Osteoblast (primary cell): ENCODE measurements around the gene ANKH. TPM values are rescaled to one million over a fixed set of nuclear protein-coding genes. Genes with fewer than 3 reads are reported as not detected.

Source experiments
- DNase-seq: peaks from one replicate; pipeline ENCODE4 v3.0.0; 2011; ENCODE audit warnings: low spot score, mixed read lengths; ENCODE audit not compliant: insufficient read length; ENCODE audit errors: missing footprints
- H2AFZ ChIP-seq: 2 replicates; pipeline ENCODE4 v1.6.0; 2011; ENCODE audit warnings: mild to moderate bottlenecking, low read length
- H3K27ac ChIP-seq: 2 replicates; pipeline ENCODE4 v1.5.1; 2011; ENCODE audit warnings: mild to moderate bottlenecking, low read depth, low read length, moderate library complexity
- H3K27me3 ChIP-seq: 2 replicates; pipeline ENCODE4 v1.6.0; 2012; ENCODE audit warnings: mild to moderate bottlenecking, control low read depth, inconsistent platforms, low read length, moderate library complexity; ENCODE audit not compliant: insufficient read depth
- H3K36me3 ChIP-seq: 2 replicates; pipeline ENCODE4 v1.5.1; 2011; ENCODE audit warnings: mild to moderate bottlenecking, low read length, control low read depth, moderate library complexity; ENCODE audit not compliant: insufficient read depth
- H3K4me1 ChIP-seq: 2 replicates; pipeline ENCODE4 v1.5.1; 2011; ENCODE audit warnings: mild to moderate bottlenecking, low read length, control low read depth, moderate library complexity; ENCODE audit not compliant: insufficient read depth
- H3K4me2 ChIP-seq: 2 replicates; pipeline ENCODE4 v1.6.0; 2011; ENCODE audit warnings: mild to moderate bottlenecking, low read length; ENCODE audit not compliant: insufficient read depth
- H3K4me3 ChIP-seq: fragments of 200-600 bp; sonication (generic); 3 replicates; pipeline ENCODE4 v1.5.1; 2012; ENCODE audit warnings: mild to moderate bottlenecking, low read length, inconsistent platforms; ENCODE audit not compliant: insufficient read depth
- H3K79me2 ChIP-seq: 2 replicates; pipeline ENCODE4 v1.6.0; 2012; ENCODE audit warnings: mild to moderate bottlenecking, low read length, control low read depth, inconsistent platforms; ENCODE audit not compliant: insufficient read depth
- H3K9me3 ChIP-seq: 2 replicates; pipeline ENCODE4 v1.5.1; 2011; ENCODE audit warnings: low read depth, low read length, control low read depth
- H4K20me1 ChIP-seq: 2 replicates; pipeline ENCODE4 v1.6.0; 2012; ENCODE audit warnings: mild to moderate bottlenecking, low read length, control low read depth; ENCODE audit not compliant: insufficient read depth
- total RNA-seq: library from RNA; depleted of rRNA; stranded (reverse); fragments of >200 nt; gene quantifications from 2 replicates; pipeline ENCODE4 v1.2.3, GENCODE V29; 2012
- TF ChIP-seq, protein P1 (sequence below): IDR thresholded peaks from 2 replicates; pipeline ENCODE4 v1.5.1; 2011; ENCODE audit warnings: mild to moderate bottlenecking, low read depth, low read length, moderate library complexity; ENCODE audit errors: extremely low read depth

The ANKH gene
- total RNA-seq, 1 donor: 125 TPM

GRCh38 chr5:14915291-14915952, 43.8 kb upstream of the ANKH start:
- Histone ChIP-seq H4K20me1 (no peaks in the 10 kb centered on the region), H3K4me3 (peak overlapping the region; percentile 24), H3K27me3 (no peaks in the 10 kb centered on the region), H2AFZ (peak overlapping the region; percentile 58), H3K9me3 (no peaks in the 10 kb centered on the region), H3K36me3 (no peaks in the 10 kb centered on the region), H3K4me2 (peak overlapping the region; percentile 54), H3K4me1 (peaks cover 50% of the 10 kb centered on the region), H3K27ac (peak overlapping the region; percentile 98), H3K79me2 (no peaks in the 10 kb centered on the region)
- DNase-seq: no peak
- TF ChIP-seq, protein P1, sequence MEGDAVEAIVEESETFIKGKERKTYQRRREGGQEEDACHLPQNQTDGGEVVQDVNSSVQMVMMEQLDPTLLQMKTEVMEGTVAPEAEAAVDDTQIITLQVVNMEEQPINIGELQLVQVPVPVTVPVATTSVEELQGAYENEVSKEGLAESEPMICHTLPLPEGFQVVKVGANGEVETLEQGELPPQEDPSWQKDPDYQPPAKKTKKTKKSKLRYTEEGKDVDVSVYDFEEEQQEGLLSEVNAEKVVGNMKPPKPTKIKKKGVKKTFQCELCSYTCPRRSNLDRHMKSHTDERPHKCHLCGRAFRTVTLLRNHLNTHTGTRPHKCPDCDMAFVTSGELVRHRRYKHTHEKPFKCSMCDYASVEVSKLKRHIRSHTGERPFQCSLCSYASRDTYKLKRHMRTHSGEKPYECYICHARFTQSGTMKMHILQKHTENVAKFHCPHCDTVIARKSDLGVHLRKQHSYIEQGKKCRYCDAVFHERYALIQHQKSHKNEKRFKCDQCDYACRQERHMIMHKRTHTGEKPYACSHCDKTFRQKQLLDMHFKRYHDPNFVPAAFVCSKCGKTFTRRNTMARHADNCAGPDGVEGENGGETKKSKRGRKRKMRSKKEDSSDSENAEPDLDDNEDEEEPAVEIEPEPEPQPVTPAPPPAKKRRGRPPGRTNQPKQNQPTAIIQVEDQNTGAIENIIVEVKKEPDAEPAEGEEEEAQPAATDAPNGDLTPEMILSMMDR: no peak

DNA sequence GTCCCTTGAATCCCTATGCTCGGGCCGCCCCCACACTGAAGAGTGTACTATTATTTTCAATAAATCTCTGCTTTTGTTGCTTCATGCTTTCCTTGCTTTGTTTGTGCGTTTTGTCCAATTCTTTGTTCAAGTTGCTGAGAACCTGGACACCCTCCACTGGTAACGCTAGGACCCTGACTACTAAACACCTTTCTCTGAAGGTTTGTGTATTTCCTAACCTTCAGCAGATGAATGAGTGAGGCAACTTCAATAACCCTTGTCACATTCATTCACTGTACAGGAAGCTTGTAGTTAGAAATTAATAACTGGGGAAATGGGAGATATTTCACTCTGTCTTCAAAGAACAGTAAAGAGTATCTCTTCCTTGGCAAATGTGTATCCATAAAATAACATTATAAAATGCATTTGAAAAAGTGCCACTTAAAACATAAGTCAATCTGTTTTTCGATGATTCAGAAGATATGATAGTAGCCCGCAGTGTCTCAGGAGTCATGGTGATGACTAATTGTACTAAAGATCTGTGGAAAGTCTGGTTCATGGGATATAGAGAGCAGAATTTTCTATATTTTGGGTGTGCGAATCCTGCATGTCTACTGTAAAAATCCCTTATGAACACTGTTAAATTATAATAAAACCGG, 43.2 kb upstream of the ANKH start:
- no peaks in the 10 kb centered on the region for H3K27me3 ChIP-seq
- H2AFZ ChIP-seq: no peak overlapping the region
- TF ChIP-seq, protein P1: no peak
- H3K4me3 ChIP-seq: no peak overlapping the region
- H4K20me1 ChIP-seq: no peaks in the 10 kb centered on the region
- peak overlapping the region; percentile 54 for H3K4me2 ChIP-seq
- no peaks in the 10 kb centered on the region for H3K36me3 ChIP-seq
- H3K4me1 ChIP-seq: peaks cover 47% of the 10 kb centered on the region
- no peaks in the 10 kb centered on the region for H3K9me3 ChIP-seq
- DNase-seq: peak; percentile 47
- no peaks in the 10 kb centered on the region for H3K79me2 ChIP-seq
- H3K27ac ChIP-seq: peak overlapping the region; percentile 98

GRCh38 chr5:14914193-14914592, 42.6 kb upstream of the ANKH start:
- DNase-seq: peak; percentile 11
- Histone ChIP-seq H4K20me1 (no peaks in the 10 kb centered on the region), H3K9me3 (no peaks in the 10 kb centered on the region), H3K27me3 (no peaks in the 10 kb centered on the region), H2AFZ (no peak overlapping the region), H3K4me2 (no peak overlapping the region), H3K79me2 (no peaks in the 10 kb centered on the region), H3K36me3 (no peaks in the 10 kb centered on the region), H3K4me3 (no peak overlapping the region), H3K27ac (peak overlapping the region; percentile 98), H3K4me1 (peaks cover 47% of the 10 kb centered on the region)
- TF ChIP-seq, protein P1: no peak

- Histone ChIP-seq H3K4me1 (peaks cover 47% of the 10 kb centered on the region), H3K27me3 (no peaks in the 10 kb centered on the region), H3K9me3 (no peaks in the 10 kb centered on the region), H3K79me2 (no peaks in the 10 kb centered on the region), H3K4me3 (no peak overlapping the region), H4K20me1 (no peaks in the 10 kb centered on the region), H3K4me2 (no peak overlapping the region), H3K36me3 (no peaks in the 10 kb centered on the region), H3K27ac (peak overlapping the region; percentile 21), H2AFZ (no peak overlapping the region)
- TF ChIP-seq, protein P1: no peak
- DNase-seq: peak; percentile 45
Observed at GRCh38 chr5:14913096-14913495, 41.5 kb upstream of the ANKH start.
